ENCODE measurements around the gene MSMO1. TPM values are rescaled to one million over a fixed set of nuclear protein-coding genes. Genes with fewer than 3 reads are reported as not detected.

Gene MSMO1
- total and polyA plus RNA-seq, 10 of the 15 experiments (the other 5 are each of a cell fraction or from before 2014, with no cell fraction given): 63.6 to 168 (median 105) TPM

GRCh38 chr4:165345666-165346417 is 18.4 kb downstream of the MSMO1 start:
- WGBS (ENCODE audit: insufficient coverage, insufficient replicate concordance, low lambda C conversion rate, missing lambda C conversion rate): 91% methylated on average over 10 of the region's 10 CpGs
- H3K36me3 ChIP-seq (ENCODE audit: control insufficient read depth in 2 of 2, insufficient read depth in 2 of 2, low read length in 1 of 2): peaks cover 0 to 8% of the 10 kb centered on the region in 2 experiments; a peak in 2 of 4 replicates
- H2AFZ ChIP-seq (ENCODE audit: control insufficient read depth, low read depth, low read length): no peak overlapping the region
- no peaks in the 10 kb centered on the region for H4K20me1 ChIP-seq (ENCODE audit: control insufficient read depth, insufficient read depth)
- POLR2A ChIA-PET: interaction anchor here (0.9 kb wide), 1 partner anchor 13 kb away, joined by 3 read pairs; no protein-coding TSS in a partner anchor
- no peak for FAIRE-seq
- no TSS peak for BruUV-seq (replicated peaks)
- 0 out of 3 replicates have a peak, but pooled peaks have one; percentile 14 for ATAC-seq
- no peak overlapping the region for H3K9ac ChIP-seq (ENCODE audit: control insufficient read depth, insufficient read depth, low read length)
- H3K4me1 ChIP-seq (ENCODE audit: control insufficient read depth, insufficient read depth, low read length): no peaks in the 10 kb centered on the region
- no peaks in the 10 kb centered on the region for H3K9me3 ChIP-seq (replicated peaks; ENCODE audit: control insufficient read depth, insufficient read depth, low read length)
- H3K4me2 ChIP-seq (ENCODE audit: control insufficient read depth, insufficient read depth): no peak overlapping the region
- no peak overlapping the region for H3K4me3 ChIP-seq
- CTCF ChIA-PET: interaction anchor here (0.9 to 10.2 kb wide), 4 partner anchors 10 to 213 kb away, joined by 4 to 98 read pairs (median 6); no protein-coding TSS in a partner anchor
- intact Hi-C loops (cut with micrococcal nuclease; ENCODE audit: unreplicated experiment) (loop anchor here (2.0 kb wide), 1 partner anchor 215 kb away; no protein-coding TSS in a partner anchor), in situ Hi-C loops (cut with MboI) (loop anchor here (5.0 kb wide), 1 partner anchor 214 kb away; no protein-coding TSS in a partner anchor)
- SMC1A ChIA-PET (ENCODE audit: uncharacterized antibody, unreplicated experiment): interaction anchor here (0.7 to 3.8 kb wide), 8 partner anchors 9 to 218 kb away, joined by 3 to 12 read pairs (median 4); no protein-coding TSS in a partner anchor
- TF ChIP-seq RAD21 (IDR thresholded peaks at IDR 0.05; ENCODE audit: insufficient read depth, low read depth, low read length): peak; percentile 40
- TF ChIP-seq E2F8 (IDR thresholded peaks at IDR 0.05; ENCODE audit: low read depth, partially characterized antibody): no peak
- no peak for TF ChIP-seq POLR2AphosphoS5 (IDR thresholded peaks at IDR 0.05; ENCODE audit: low read length)
- TF ChIP-seq CTCF (IDR thresholded peaks at IDR 0.05 in 2 of 3, conservative IDR thresholded peaks at IDR 0.05 in 1 of 3; ENCODE audit: control insufficient read depth in 2 of 3, extremely low read depth in 1 of 3, insufficient read depth in 1 of 3, low read depth in 3 of 3, low read length in 3 of 3): 0 out of 6 replicates have a peak, but pooled peaks of 2 of the 3 experiments have one; percentile 5
- no peak for DNase-seq (ENCODE audit: low read depth, low spot score)
- RAD21 ChIA-PET (ENCODE audit: unreplicated experiment): interaction anchor here (1.1 to 2.2 kb wide), 3 partner anchors 10 to 214 kb away, joined by 3 to 9 read pairs (median 3); no protein-coding TSS in a partner anchor
- H3K79me2 ChIP-seq (ENCODE audit: control insufficient read depth, insufficient read depth, low read length): no peaks in the 10 kb centered on the region
- no peak overlapping the region for H3K27ac ChIP-seq (ENCODE audit: control insufficient read depth, insufficient read depth)
- no peaks in the 10 kb centered on the region for H3K27me3 ChIP-seq (replicated peaks in 1 of 2; ENCODE audit: control insufficient read depth in 2 of 2, insufficient read depth in 2 of 2, low read length in 1 of 2)

All from GM12878 (cell line).